RWPE2 (cell line): Measurements from ENCODE around the gene DERL2.

Experiments used
- ATAC-seq: fragments of 200-7000 bp; cut with Tn5 transposase; 3 replicates; pipeline ENCODE4 v1.9.1; 2021; ENCODE audit warnings: low read depth
- DNase-seq: peaks from one replicate; pipeline ENCODE4 v3.0.0-alpha.2; 2020; ENCODE audit warnings: low spot score
- H3K27ac ChIP-seq: fragments of 450-650 bp; 2 replicates; pipeline ENCODE4 v1.5.1; 2017; ENCODE audit warnings: mild to moderate bottlenecking; ENCODE audit not compliant: poor library complexity, severe bottlenecking
- H3K27me3 ChIP-seq: fragments of 250-450 bp; sonication (Bioruptor Pico); 2 replicates; pipeline ENCODE4 v1.5.1; 2021; ENCODE audit warnings: mild to moderate bottlenecking, moderate library complexity; ENCODE audit not compliant: insufficient read depth, poor library complexity, severe bottlenecking
- H3K36me3 ChIP-seq: fragments of 250-450 bp; sonication (Bioruptor Pico); 2 replicates; pipeline ENCODE4 v1.5.1; 2020; ENCODE audit warnings: low read depth, mild to moderate bottlenecking, moderate library complexity
- H3K4me1 ChIP-seq: fragments of 250-450 bp; sonication (Bioruptor Pico); 2 replicates; pipeline ENCODE4 v1.5.1; 2021; ENCODE audit warnings: mild to moderate bottlenecking, moderate library complexity; ENCODE audit not compliant: insufficient read depth, poor library complexity, severe bottlenecking
- H3K4me3 ChIP-seq: fragments of 250-450 bp; sonication (Bioruptor Pico); 2 replicates; pipeline ENCODE4 v1.5.1; 2021; ENCODE audit warnings: mild to moderate bottlenecking, moderate library complexity; ENCODE audit not compliant: severe bottlenecking
- H3K9me3 ChIP-seq: fragments of 250-450 bp; sonication (Bioruptor Pico); 2 replicates; pipeline ENCODE4 v1.5.1; 2021; ENCODE audit warnings: mild to moderate bottlenecking, moderate library complexity; ENCODE audit not compliant: severe bottlenecking
- CTCF ChIP-seq: fragments of 450-650 bp; IDR thresholded peaks from one replicate; pipeline ENCODE4 v1.5.1; 2017; ENCODE audit warnings: mild to moderate bottlenecking, moderate library complexity; ENCODE audit not compliant: poor library complexity, severe bottlenecking

Gene DERL2

GRCh38 chr17:5523249-5523648 lies 37.3 kb upstream of the DERL2 start:
- ATAC-seq (no peak), DNase-seq (no peak)
- H3K4me3 ChIP-seq: no peak overlapping the region
- H3K27ac ChIP-seq: no peak overlapping the region
- 0 out of 2 replicates have a peak, but pooled peaks cover 9% of the 10 kb centered on the region for H3K36me3 ChIP-seq
- H3K4me1 ChIP-seq: no peaks in the 10 kb centered on the region
- no peaks in the 10 kb centered on the region for H3K27me3 ChIP-seq
- no peak for TF ChIP-seq CTCF
- no peaks in the 10 kb centered on the region for H3K9me3 ChIP-seq

GRCh38 chr17:5522476-5522875 lies 36.5 kb upstream of the DERL2 start:
- no peaks in the 10 kb centered on the region for H3K9me3 ChIP-seq
- H3K4me3 ChIP-seq: no peak overlapping the region
- no peak for ATAC-seq
- H3K36me3 ChIP-seq: 0 out of 2 replicates have a peak, but pooled peaks cover 9% of the 10 kb centered on the region
- no peak overlapping the region for H3K27ac ChIP-seq
- no peak for TF ChIP-seq CTCF
- no peaks in the 10 kb centered on the region for H3K27me3 ChIP-seq
- no peak for DNase-seq
- H3K4me1 ChIP-seq: no peaks in the 10 kb centered on the region

GRCh38 chr17:5516060-5516792 lies 30.2 kb upstream of the DERL2 start:
- H3K9me3 ChIP-seq: no peaks in the 10 kb centered on the region
- DNase-seq (no peak), ATAC-seq (peak; percentile 97)
- peaks cover 15% of the 10 kb centered on the region for H3K4me1 ChIP-seq
- no peak overlapping the region for H3K4me3 ChIP-seq
- peaks cover 18% of the 10 kb centered on the region for H3K36me3 ChIP-seq
- H3K27me3 ChIP-seq: no peaks in the 10 kb centered on the region
- peak overlapping the region; percentile 85 for H3K27ac ChIP-seq
- TF ChIP-seq CTCF: no peak

- Histone ChIP-seq H3K4me3 (no peak overlapping the region), H3K36me3 (peaks cover 18% of the 10 kb centered on the region), H3K9me3 (no peaks in the 10 kb centered on the region), H3K4me1 (peaks cover 15% of the 10 kb centered on the region), H3K27ac (no peak overlapping the region), H3K27me3 (no peaks in the 10 kb centered on the region)
- ATAC-seq (no peak), DNase-seq (no peak)
- no peak for TF ChIP-seq CTCF
Measured at GRCh38 chr17:5514976-5515375, 29.0 kb upstream of the DERL2 start.

GRCh38 chr17:5513628-5514027 lies 27.6 kb upstream of the DERL2 start:
- Histone ChIP-seq H3K27me3 (no peaks in the 10 kb centered on the region), H3K36me3 (peaks cover 18% of the 10 kb centered on the region), H3K27ac (no peak overlapping the region), H3K9me3 (no peaks in the 10 kb centered on the region), H3K4me1 (peaks cover 15% of the 10 kb centered on the region), H3K4me3 (no peak overlapping the region)
- no peak for ATAC-seq
- TF ChIP-seq CTCF: no peak
- DNase-seq: no peak
